GM12864 (cell line): ENCODE results near the gene RAD50.

ENCODE experiments used
- DNase-seq: peaks from one replicate; pipeline ENCODE4 v3.0.0-alpha.2; 2011; ENCODE audit warnings: low read depth
- H3K4me3 ChIP-seq: 2 replicates; pipeline ENCODE4 v1.5.1; 2011; ENCODE audit warnings: mild to moderate bottlenecking, low read depth, low read length, control low read depth
- TF ChIP-seq, protein P1 (sequence below): IDR thresholded peaks from 2 replicates; pipeline ENCODE4 v1.5.1; 2011; ENCODE audit warnings: low read depth, mild to moderate bottlenecking, moderate library complexity, low read length, control low read depth, inconsistent platforms; ENCODE audit errors: missing control alignments

The RAD50 gene

DNA sequence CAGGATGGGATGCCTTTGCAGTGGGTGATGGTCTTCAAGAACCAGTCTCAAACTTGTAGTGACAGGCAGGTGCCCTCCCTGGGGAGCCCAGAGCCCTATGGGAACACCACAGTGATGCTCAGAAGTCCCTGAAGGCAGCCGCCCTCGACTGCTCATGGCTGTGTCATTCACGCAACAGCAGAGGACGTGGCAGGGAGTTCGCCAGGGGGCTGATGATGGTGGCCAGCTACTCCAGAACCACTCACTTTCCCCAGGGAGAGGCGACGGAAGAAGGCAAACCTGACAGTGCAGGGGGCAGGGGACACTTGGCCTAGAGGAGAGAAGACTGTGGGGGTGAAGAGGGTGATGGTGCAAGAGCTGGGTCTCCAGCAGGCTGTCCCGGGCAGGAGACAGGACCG, 105.2 kb downstream of the RAD50 start:
- TF ChIP-seq, protein P1, sequence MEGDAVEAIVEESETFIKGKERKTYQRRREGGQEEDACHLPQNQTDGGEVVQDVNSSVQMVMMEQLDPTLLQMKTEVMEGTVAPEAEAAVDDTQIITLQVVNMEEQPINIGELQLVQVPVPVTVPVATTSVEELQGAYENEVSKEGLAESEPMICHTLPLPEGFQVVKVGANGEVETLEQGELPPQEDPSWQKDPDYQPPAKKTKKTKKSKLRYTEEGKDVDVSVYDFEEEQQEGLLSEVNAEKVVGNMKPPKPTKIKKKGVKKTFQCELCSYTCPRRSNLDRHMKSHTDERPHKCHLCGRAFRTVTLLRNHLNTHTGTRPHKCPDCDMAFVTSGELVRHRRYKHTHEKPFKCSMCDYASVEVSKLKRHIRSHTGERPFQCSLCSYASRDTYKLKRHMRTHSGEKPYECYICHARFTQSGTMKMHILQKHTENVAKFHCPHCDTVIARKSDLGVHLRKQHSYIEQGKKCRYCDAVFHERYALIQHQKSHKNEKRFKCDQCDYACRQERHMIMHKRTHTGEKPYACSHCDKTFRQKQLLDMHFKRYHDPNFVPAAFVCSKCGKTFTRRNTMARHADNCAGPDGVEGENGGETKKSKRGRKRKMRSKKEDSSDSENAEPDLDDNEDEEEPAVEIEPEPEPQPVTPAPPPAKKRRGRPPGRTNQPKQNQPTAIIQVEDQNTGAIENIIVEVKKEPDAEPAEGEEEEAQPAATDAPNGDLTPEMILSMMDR = no peak
- no peak for DNase-seq
- no peak overlapping the region for H3K4me3 ChIP-seq

DNA sequence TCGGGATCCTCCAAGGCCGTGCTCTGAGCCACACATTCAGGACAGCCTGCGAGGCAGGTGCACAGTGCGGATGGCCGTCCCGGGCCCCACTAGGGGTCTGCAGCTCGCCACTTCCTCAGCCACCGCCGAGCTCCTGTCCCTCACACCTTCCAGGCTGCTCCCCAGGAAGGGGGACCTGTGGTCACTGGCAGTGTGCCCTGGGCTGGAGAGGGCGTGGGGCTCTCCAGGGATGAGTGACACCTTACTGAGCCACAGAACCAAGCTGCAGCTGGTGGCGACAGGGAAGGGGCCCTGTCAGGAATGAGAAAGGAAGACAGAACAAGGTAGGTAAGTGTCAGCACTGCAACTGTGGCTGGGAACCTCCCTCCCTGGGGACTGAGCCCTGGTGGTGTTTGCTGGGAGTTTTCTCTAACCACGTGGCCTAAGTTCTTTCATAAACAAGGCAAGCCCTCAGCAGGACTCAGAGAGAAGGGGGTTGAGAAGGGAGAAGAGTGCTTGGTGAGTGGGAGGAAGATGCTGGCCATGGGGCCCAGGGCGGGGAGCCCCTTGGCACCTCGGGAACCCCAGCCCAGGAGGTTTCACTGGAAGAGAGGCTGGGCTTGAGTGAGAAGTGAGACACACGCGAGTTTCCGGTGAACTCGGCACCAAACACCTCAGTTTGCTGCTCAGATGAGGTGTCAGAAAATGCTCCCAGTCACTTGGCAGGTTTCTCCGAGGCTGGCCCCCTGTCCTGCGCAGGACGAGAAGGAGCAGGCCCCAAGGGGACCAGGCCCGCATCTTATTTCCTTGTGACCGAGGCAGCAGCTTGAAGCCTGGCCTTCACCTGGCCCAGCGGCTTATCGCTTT, 106.4 kb downstream of the RAD50 start:
- TF ChIP-seq, protein P1 = peak; percentile 26
- DNase-seq = peak; percentile 82
- no peak overlapping the region for H3K4me3 ChIP-seq

DNA sequence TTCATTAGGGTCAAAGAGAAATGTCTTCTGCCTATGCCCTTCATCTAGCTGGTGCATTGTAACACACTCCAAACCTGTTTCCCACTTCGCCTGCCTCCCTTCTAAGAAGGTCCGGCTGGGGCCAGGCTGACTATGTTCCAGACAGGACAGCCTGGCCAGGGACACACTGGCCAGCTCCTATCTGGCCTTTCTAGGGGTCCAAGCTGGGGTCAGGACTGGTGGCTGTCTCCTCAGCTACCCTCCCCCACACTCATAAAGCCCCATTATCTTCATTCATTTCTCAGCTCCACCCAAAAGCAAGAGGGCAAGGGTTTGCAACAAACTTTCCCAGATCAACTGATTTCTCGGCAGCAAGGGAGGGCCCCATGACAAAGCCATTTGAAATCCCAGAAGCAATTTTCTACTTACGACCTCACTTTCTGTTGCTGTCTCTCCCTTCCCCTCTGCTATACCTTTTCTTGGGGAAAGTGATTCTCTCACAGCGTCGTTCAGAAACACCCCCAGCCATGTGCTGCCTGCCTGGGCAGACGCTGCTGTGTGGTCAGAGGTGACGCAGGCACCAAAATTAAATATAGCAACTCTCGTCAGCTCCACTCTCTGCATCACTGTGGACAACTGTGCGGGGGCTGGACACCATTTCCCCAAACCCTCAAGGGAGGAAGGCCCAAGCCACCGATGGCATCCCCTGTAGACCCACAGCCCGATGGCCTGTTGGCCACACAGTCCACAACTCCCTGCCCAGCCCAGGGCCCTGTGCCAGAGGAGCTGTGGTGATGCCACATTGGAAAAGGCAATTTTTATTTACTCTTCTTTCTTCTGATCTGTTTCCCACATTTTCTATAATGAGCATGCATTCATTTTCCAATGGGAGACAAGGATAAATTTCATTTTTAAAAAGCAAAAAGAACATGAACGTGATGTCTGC, 107.3 kb downstream of the RAD50 start:
- no peak overlapping the region for H3K4me3 ChIP-seq
- no peak for DNase-seq
- TF ChIP-seq, protein P1 = no peak

DNA sequence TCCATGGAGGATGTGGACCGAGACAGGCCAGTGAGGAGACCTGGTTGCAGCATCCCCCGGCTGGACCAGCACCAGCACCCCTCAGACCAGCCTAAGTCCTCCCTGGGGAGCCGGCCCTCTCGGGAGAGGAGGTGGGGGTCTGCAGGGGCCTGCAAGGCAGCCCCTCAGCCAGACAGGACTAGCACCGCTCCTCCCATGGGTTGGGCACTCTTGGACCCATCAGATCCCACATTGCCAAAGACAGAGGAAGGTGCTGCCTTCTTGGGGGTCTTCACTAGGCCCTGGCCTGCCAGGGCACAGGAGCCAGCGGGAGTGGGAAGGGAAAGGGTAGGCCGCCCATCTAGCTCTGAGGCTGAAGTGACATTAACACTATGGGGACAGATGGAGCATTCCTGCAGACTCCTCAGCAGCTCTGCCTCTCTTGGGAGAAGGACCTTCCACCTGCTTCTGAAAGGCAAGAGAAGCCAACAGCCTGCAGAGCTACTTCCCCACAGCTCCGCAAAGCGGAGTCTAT, 108.0 kb downstream of the RAD50 start:
- no peak overlapping the region for H3K4me3 ChIP-seq
- TF ChIP-seq, protein P1 = no peak
- DNase-seq = no peak

DNA sequence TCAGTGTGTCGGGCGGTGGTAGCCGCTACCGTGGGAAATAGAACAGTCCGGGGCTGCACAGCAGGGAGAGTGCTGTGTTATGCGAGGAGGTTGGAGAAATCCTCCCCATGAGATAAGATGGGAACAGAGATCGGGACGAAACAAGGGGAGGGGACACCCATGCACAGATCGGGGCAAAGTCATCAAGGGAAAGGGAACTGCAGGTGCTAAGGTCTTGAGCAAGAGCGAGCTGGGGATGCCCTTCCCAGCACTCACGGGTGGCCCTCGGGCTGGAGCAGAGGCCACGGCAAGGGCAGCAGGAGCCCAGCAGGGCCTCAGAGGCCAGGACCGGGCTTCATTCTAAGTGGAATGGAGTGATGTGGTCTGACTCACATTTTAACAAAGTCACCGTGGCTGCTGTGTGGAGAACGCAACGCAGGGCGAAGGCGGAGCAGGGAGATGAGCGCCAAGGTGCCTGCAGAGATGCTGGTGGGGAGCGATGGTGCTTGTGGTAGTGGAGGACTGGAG, 108.8 kb downstream of the RAD50 start:
- TF ChIP-seq, protein P1 = no peak
- DNase-seq = no peak
- H3K4me3 ChIP-seq = no peak overlapping the region

DNA sequence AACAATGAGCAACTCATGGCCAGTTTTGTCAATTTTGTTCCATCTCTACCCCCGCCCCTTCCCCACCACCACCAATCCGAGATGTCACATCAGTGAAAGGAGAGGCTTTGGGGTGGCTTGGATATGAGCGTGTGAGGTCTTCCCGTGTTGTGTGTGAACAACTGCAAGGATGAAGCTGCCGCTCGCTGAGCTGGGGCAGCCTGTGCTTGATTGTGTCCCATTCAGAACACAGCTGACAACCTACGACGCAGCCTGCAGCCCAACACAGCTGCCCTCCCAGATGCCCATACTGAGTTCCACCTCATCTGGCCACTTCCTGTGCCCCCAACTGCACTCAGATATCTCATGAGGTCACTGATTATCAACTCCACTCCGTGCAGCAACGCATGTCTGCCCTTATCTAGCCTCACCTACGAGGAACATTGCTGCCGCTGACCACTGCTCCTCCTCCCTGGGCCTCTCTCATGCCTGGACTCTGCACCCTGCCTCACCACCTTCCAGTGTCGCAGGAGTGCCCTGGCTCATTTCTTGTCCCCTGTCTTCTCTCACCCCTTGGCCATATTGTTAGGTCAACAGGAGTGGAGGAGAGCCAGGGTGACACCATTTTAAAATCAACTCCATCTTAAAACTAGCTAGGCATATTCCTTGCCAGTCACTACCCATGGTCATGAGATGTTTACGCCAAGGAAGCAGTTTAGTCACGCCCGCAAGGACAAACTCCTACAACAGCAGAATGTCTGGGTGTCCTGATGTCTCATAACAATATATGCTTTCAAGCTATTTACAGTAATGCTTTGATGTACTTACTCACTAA, 109.7 kb downstream of the RAD50 start:
- no peak overlapping the region for H3K4me3 ChIP-seq
- TF ChIP-seq, protein P1 = no peak
- DNase-seq = no peak
